ENCODE results near the gene LRRC3B.

- TF ChIP-seq POLR2A (IDR thresholded peaks at IDR 0.05; ENCODE audit: low read depth, low read length) (no peak), POLR2AphosphoS5 (IDR thresholded peaks at IDR 0.05; ENCODE audit: low read depth, low read length) (no peak), TAF1 (IDR thresholded peaks at IDR 0.05; ENCODE audit: borderline replicate concordance, low read depth, low read length) (no peak)
Measured at GRCh38 chr3:26681632-26682031, 59.1 kb downstream of the LRRC3B start.
